ENCODE results near the gene LYZL1.
"Not testable (repeated sequence)": the region's sequence is repeated elsewhere in the genome, so short reads cannot be mapped to it uniquely, and the experiment has no call there.

Gene LYZL1

DNA sequence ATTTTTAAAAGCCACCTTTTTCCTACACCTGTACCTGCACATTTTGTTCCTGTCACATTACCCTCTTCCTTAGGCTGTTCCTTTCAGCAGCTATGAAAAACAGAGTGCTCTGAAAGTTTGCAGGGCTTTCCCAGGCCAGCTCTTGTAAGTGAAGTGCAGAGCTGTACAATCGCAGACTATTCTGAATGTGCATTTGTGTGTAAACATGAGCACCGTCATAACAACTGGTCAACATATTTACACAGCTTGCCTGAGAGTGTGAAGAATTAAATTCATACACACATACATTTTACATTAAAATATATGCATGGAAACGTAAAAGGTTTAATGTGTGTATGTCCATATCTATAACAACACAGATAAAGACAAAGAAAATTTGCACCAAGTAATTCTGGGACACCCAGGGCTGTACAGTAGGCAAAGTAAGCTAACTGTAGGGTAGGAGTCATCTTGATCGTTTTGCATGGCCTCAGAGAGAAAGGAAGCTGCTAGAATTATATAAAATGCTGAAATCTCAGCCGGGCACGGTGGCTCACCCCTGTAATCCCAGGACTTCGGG lies 23.6 kb upstream of the LYZL1 start:
- no peak for ATAC-seq

DNA sequence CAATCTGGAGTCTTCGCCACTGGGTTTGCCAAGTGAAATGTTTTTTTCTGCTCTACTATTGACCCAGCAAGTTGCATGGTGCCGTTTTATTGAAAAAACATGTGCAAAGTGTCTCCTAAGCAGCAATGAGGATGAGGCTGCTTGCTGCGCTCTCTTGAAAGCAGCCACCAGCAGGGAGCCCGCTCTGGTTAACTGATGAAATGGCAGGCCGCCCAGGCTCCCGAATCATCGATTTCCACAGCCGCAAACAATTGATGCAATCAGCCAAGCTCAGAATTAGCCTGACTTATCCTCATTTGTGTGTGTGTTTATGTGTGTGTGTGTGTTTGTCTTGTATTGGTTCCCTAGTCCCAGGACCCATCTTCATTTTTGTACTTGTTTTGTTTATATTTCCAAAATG lies 22.2 kb upstream of the LYZL1 start:
- ATAC-seq, result no peak

DNA sequence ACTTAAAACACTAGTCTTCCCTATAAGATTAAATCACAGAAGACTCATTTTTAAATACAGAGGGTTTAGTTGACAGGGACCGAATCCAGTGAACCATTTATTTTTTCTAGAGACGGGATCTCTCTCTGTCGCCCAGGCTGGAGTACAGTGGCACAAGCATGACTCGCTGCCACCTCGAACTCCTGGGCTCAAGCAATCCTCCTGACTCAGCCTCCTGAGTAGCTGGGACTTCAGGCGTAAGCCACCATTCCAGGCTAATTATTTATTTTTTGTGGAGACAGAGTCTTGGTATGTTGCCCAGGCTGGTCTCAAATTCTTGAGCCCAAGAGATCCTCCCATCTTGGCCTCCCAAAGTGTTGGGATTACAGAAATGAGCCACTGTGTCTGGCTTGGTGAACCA lies 20.9 kb upstream of the LYZL1 start:
- no peak for ATAC-seq

DNA sequence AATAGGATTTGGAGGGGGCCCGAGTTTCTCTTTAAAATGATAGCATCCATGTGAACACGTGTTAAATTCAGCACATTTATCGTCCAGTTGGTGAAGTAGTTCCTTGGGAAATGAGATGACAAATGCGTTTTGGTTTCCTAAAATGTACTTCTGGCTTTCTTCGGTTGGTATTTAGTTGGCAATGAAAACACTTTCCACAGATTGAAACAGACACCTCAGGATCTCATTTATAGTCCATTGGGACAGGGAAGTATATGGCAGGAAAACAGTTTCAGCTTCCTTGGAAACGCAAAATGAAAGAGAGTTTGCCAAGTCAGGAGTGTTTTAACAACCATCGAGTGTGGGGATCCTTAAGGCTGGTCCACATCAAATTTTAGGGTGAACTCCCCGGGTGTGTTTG lies 19.4 kb upstream of the LYZL1 start:
- ATAC-seq, result no peak

DNA sequence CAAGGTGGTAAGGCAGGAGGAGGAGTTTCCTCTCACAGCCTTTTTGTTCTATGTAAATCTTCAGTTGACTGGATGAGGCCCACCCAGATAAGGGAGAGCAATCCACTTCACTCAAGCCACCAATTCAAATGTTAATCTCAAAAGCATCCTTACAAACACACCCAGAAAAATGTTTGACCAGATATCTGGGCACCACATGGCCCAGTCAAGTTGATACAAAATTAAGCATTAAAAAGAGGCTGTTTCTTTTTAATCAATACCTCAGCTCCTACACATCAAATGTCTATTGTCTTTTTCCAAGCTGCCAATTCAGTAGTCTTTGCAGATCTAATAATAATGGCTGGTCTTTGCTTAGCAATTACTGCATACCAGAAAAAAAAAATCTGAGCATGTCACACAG lies 18.0 kb upstream of the LYZL1 start:
- ATAC-seq, result no peak

DNA sequence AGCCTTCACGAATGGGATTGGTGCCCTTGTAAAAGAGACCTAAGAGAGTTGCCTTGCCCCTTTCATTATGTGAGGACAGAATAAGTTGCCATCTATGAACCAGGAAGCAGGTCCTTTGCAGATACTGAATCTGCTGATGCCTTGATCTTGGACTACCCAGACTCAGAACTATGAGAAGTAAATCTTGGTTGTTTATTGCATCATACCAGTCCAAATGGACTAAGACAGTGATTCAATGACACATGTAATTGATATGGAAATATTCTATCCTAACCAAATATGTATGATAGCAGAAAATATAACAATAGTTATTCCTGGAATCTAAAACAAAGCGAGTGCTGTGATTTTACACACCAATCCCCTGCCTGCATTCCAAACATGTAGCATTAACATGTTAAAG lies 17.0 kb upstream of the LYZL1 start:
- ATAC-seq, result no peak

DNA sequence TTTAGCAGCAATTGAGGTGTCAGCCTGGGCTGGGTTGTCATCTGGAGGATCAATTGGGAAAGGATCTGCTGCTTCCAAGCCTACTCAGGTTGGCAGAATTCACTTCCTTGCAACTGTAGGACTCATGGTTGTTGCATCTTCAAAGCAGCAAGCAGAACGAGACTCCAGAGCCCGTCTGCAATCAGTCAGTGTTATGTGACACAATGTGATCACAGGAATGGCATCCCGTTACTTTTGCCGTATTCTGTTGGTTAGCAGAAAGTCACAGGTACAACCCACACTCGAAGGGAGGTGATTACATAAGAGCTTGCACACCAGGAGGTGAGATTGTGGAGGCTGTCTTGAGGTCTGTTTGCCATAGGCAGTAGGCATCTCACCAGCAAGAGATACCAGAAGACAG lies 15.4 kb upstream of the LYZL1 start:
- ATAC-seq, result no peak

DNA sequence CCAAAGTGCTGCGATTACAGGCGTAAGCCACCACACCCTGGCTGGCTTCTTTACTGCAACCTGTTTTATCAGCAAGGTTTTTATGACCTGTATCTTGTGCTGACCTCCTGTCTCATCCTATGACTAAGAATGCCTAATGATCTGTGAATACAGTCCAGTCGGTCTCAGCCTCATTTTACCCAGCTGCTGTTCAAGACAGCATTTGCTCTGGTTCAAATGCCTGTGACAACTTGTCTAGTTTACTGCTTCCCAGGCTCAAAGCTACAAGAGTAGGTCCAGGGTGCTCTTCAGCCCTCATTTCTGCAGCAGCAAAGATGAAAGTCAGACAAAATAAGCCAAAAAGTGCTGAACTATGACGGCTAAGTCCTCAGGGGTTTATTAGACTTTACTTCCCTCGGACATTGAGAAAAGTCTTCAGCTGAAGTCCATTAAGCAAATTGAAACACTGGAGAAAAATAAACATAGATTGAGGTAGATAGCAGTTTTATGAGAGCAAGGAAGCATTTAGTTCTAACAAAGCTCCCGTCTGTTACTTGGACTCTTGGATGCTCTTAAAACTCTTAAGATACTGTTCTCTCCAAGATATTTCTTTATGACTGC lies 12.5 kb upstream of the LYZL1 start:
- ATAC-seq, result no peak

DNA sequence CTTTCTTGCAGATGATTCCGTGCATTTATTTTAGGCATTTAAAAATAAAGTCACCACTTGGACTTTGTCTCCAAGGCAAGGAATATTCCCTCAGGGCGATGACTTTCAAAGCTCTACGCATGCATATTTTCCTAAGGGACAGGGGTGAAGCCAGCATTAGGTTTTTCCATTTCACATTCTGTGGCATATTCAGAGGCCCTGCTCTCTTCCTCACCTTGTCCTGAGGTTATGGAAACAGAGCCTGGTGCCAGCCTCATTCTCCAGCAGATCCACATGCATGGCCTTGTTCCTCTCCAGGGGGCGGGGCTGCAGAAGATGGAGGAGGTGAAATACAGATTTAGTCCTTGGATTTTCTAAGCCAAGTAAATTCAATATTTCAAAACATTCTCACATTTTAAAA lies 11.6 kb upstream of the LYZL1 start:
- ATAC-seq, result no peak

DNA sequence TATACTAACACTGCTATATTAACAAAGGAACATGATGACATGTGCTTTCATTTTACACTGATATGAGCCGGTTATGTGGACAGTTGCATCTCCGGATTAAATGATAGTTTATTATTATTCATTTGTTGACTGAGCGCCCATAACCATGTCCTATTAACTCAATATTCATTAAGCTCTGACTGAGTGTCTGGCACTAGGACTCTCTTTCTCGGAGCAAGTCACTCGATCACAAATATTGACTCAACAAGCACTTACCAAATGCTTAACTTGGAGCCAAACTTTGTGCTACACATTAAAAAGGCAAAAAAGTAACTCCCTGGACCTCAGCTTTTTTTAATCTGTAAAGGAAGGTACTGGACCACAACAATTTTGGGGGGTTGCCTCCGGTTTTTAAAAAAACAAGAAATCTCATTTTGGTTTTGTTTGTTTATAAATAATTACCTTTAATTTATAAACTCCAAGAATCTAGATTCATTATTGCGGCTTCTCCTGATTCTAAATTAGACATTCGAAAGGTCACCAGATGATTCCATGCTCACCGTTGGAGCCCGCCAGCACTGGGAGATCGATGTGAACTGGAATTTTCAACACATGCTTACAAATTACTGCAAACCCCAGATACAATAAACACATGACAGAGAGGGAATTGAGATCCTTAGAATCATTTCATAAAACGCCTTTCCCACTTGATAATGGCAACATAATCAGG lies 8.9 kb upstream of the LYZL1 start:
- ATAC-seq, result no peak

DNA sequence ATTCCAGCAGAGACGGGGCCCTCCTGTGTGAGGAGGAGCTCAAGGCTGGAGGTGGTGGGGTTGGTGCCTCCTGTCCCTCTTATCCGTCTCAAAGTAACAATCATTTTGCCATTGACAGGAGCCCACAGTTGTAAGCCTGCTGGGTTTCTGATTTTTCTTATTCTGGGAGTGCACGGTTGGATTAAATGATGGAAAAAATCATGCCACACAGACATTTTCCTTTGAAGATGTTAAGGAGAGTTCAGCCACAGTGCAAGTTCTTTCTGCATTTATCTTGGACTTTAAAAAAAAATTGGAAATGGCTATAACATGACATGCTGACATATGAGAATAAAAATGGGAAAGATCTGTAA lies 8.4 kb upstream of the LYZL1 start:
- no peak for ATAC-seq

DNA sequence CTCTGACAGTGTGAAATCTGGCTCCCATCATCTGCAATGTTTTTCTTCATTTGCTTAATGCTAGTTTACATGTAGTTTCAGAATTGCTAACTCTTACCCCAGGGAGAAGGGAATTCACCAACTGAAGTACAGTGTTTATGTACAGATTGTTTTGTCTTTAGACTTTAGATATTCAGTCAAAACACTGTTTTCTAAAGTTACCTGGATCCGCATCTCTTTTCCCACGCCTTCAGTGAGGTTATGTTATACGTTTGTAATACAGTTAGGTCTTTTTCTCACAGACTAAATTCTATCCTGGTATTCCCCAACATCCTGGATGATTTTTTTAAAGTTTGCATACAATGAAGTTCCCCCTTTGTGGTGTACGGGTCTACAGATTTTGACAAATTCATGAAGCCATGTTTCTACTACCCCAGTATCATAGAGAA lies 3.2 kb upstream of the LYZL1 start:
- ATAC-seq, result no peak

DNA sequence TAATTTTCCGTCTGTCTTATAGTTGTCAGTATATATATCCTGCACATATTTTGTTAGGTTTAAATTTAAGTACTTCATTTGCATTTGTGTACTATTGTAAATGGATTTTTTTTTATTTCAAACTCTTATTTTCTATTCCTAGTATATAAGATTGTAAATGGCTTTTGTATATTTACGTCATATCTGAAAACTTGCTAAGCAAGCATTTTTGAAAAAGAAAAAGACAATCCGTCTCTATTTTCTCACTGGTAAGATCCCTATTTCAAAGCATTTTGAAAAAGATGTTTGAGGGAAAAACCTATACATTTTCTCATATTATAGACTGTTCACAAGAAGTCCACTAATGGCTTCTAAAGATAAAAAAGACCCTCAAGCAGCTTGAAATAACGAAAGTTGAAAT lies 1.2 kb upstream of the LYZL1 start:
- no peak for ATAC-seq

DNA sequence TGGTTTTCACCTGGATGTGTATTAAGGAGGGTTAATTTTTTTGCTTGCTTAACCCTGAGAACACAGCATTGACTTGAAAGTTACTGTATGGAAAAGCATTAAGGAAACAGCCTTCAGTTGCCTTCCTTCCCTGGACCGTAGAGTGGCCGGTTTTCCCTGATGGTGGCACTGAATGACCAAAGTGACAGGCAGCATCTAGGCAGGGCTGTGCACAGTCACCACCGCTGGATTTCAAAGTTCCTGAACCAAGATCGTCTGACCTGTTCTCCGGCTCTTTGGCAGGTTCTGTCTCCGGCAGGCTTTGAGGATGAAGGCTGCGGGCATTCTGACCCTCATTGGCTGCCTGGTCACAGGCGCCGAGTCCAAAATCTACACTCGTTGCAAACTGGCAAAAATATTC lies 2.7 kb downstream of the LYZL1 start:
- ATAC-seq, result not testable (repeated sequence)

DNA sequence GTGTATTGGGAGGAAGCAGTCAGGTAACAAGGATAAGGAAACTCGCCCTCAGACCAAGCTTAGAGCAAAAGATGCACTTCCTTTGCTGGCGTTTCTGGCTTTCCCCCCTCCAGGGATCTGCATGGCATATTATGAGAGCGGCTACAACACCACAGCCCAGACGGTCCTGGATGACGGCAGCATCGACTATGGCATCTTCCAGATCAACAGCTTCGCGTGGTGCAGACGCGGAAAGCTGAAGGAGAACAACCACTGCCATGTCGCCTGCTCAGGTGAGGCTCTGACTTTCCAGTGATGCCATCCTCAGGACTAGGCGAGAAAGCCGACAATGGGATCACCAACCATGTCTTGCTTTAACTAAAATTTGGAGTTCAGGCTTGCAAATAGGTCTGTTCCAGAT lies 3.5 kb downstream of the LYZL1 start:
- not testable (repeated sequence) for ATAC-seq

DNA sequence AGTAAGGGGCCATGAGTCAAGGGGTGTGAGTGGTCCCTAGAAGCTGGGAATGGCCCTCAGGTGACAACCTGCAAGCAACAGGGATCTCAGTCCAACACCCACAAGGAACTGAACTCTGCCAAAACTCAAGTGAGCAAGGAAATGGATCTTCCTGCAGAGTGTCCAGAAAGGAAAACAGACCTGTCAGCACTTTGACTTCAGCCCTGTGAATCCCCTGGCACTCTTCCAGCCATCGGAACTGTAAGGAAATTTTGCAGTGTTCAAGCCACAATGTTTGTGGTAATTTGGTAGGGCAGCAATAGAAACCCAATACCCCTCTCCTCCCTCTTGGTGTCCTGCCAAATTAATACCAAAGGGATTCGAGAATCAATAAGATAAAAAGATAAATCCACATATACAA lies 6.9 kb downstream of the LYZL1 start:
- no peak for ATAC-seq

DNA sequence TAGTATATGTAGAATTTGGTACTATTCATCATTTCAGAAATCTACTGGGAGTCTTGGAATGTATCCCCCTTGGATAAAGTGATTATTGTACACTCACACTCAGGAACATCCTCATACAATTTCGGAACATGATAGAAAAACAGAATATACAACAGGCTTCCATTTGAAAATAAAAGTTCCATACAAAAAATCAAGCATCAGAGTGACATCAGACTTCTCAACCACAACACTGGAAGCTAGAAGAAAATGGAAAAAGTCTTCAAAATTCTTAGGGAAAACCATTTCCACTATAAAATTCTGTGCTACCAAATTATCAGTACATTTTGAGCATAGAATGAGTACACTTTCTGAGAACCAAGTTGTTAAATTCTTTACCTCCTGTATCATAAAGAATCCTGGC lies 8.8 kb downstream of the LYZL1 start:
- ATAC-seq, result no peak

DNA sequence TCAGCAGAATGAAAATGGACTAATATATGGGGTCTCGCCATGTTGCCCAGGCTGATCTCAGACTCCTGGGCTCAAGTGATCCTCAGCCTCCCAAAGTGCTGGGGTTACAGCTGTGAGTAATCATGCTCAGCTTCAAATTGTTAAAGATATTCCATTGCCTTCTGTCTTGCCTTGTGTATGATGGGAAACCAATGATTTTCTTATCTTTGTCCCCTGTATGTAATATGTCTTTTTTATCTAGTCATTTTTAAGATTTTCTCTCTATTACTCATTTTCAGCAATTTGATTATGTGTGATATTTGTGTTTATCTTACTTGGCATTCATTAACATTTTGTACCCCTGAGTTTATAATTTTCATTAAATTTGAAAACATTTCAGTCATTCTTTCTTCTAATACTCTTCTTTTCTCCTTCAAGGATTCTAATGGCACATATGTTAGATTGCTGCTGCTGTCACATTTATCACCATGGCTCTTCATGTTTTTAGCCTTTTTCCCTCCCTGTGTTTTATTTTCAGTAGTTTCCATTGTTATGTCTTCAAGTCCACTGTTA lies 12.6 kb downstream of the LYZL1 start:
- ATAC-seq, result no peak

DNA sequence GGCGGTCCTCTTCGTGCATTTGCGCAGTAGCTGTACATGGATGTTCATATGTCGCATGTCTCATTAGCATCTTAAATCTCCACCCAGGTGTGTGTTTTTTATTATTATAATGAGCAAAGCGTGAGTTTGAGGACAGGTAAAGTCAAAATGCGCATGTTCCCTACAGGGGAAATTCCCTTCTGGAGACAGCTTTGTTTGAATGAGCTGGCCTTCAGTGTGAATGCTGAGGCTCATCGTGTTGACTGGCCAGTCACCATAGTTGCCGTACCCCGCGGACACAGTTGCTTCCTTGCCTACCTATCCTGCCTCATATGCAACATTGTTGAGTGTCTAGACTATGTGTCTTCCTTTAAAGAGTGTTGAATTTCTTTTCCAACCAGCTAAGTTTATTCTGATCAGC lies 13.6 kb downstream of the LYZL1 start:
- ATAC-seq, result no peak

DNA sequence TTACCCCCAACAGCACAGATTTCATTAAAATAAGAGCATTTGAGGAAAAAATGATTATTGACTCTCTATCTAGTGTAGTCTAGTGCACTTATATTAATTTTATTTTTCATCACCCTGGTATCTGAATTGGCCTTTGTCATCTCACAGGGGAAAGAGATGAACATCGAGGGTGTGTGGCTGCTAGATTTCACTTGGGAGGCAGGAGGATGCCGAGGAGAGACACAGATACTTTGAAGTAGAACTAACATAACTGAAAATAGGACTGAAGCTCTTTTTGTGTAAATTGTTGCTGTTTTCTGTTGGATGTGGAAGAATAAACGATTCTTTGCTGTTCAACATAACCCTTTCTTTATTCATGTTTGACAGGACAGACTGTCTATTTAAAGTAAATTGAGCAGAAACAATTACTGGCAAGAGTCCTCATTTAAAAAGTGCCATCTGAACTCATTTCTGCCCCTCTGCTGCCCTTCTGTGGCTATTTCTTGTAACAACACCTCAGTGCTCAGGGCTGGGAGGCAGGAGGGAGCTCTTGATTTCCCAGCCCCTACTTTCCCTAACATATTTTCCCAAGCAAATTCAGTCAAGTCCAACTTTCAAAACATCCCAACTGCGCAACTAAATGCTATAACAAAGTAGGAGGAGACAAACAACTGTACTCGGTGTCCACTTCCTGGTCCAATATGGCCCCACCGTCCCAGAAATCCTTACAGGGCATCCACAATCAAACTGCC lies 15.6 kb downstream of the LYZL1 start:
- ATAC-seq, result no peak

DNA sequence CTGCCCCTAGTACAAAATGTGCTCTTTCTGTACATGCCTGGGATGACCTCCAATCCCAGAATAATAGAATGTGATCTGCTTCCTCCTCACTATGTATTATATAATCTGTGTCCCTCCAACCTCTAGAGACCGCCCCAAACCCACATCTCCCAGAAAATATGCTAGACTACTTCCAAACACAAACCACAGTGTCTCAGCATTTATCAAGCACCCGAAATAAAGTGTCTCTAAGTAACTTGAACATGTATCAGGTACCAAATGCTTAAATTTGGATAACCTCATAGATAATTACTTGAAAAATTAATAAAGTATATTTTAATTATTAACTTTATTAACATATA lies 16.1 kb downstream of the LYZL1 start:
- ATAC-seq, result no peak

DNA sequence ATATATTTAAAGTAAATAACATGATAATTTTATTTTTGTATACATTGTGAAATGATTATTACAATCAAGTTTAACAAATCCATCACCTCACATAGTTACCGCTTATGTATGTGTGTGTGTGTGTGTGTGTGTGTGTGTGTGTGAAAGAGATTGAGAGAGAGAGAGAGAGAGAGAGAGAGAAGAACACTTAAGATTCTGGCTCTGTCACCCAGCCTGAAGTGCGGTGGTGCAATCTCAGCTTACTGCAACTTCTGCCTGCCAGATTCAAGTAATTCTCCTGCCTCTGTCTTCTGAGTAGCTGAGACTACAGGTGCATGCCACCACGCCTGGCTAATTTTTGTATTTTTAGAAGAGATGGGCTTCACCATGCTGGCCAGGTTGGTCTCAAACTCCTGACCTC lies 17.8 kb downstream of the LYZL1 start:
- ATAC-seq, result no peak

DNA sequence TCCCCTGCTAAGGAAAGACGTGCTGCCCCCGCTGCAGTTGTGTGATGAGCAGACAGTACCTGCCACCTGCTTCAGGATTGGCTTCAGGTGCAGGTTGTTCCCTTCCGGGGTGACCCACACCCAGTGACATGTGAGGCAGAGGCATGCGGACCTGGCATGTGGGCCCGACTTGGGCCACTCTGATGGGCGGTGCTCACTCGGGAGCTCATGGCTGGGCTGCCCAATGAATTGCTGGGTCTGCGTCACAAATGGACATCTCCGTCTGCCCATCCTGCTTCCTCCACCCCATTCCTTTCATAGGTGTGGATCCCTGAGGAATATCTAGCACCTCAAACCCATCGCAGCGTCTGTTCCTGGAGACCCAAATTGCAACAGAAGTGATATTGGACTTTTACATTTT lies 19.3 kb downstream of the LYZL1 start:
- ATAC-seq, result not testable (repeated sequence)

DNA sequence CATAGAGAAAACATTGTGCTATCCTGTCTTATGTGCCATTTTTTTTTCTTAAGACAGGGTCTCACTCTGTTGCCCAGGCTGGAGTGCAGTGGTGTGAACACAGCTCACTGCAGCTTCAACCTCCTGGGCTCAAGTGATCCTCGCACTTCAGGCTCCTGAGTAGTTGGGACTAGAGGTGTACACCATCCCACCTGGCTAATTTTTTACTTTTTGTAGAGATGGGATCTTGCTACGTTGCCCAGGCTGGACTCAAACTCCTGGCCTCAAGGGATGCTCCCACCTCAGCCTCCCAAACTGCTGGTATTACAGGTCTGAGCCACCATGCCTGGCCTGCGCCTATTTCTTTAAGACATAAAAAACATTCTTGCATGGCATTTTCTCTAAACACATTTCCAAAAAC lies 20.6 kb downstream of the LYZL1 start:
- no peak for ATAC-seq

Data from activated CD4-positive, CD25-positive, alpha-beta regulatory T cell treated with anti-CD3 and anti-CD28 coated beads, Interleukin-2, amount 50 U/mL, for 24 hours (primary cell).